Aorta (tissue), 5 donors: ENCODE results near the gene MTMR11. TPM values are rescaled to one million over a fixed set of nuclear protein-coding genes. Genes with fewer than 3 reads are reported as not detected.
"Not testable (repeated sequence)": the region's sequence is repeated elsewhere in the genome, so short reads cannot be mapped to it uniquely, and the experiment has no call there.

Experiments
- ATAC-seq: fragments of 200-7000 bp; cut with Tn5 transposase; one replicate; pipeline ENCODE4 v1.9.1; 2022; ENCODE audit warnings: moderate library complexity; ENCODE audit not compliant: low FRiP score
- DNase-seq, 2 donors: peaks; one replicate each; pipeline ENCODE4 v3.0.0-alpha.2; 2020
- H3K27ac ChIP-seq, 2 donors: one replicate each; pipeline ENCODE4 v1.5.1; 2013; ENCODE audit warnings: low read length in 2 of 2, mild to moderate bottlenecking in 2 of 2, moderate library complexity in 2 of 2, control low read depth in 1 of 2, inconsistent platforms in 1 of 2, low read depth in 1 of 2
- H3K27me3 ChIP-seq, 2 donors: one replicate each; pipeline ENCODE4 v1.6.1; 2013; ENCODE audit warnings: control low read depth in 1 of 2, low read length in 1 of 2, mild to moderate bottlenecking in 1 of 2, moderate library complexity in 1 of 2; ENCODE audit not compliant: insufficient read depth in 2 of 2, control insufficient read depth in 1 of 2
- H3K36me3 ChIP-seq, 2 donors: one replicate each; pipeline ENCODE4 v1.6.1; 2013; ENCODE audit warnings: control low read depth in 1 of 2, low read length in 1 of 2, mild to moderate bottlenecking in 1 of 2; ENCODE audit not compliant: insufficient read depth in 2 of 2, control insufficient read depth in 1 of 2
- H3K4me1 ChIP-seq, 2 donors: one replicate each; pipeline ENCODE4 v1.6.1; 2013; ENCODE audit warnings: low read length in 2 of 2, control low read depth in 1 of 2, mild to moderate bottlenecking in 1 of 2, moderate library complexity in 1 of 2; ENCODE audit not compliant: insufficient read depth in 2 of 2, control insufficient read depth in 1 of 2
- H3K4me3 ChIP-seq, 2 donors: one replicate each; pipeline ENCODE4 v1.5.1; 2013; ENCODE audit warnings: low read length in 2 of 2, control low read depth in 1 of 2, mild to moderate bottlenecking in 1 of 2
- H3K9me3 ChIP-seq: one replicate; pipeline ENCODE4 v1.6.1; 2013; ENCODE audit warnings: mild to moderate bottlenecking, low read length; ENCODE audit not compliant: control insufficient read depth
- WGBS, 2 donors: extraction: QIAGEN DNeasy Blood & Tissue Kit; methylation state at CpG; one replicate each; pipeline ENCODE4 v1.1.7; 2013; 5-methylcytosine and 5-hydroxymethylcytosine counted together
- intact Hi-C, 2 donors: fragments of 100-400 bp; cut with DNase I; formaldehyde crosslinking; loops; one replicate each; pipeline versions ENCODE4 v1.14.2 to v1.15.0; 2022
- polyA plus RNA-seq, 2 donors: library from polyadenylated mRNA; stranded (reverse); fragments of 200-250 nt; gene quantifications; one replicate each; pipeline ENCODE4 v1.2.3, GENCODE V29; 2013
- total RNA-seq, 2 donors: library from RNA; stranded (reverse); fragmentation: NEBNext Ultra II Directional; extraction: Animal tissue kit (Norgen Biotek cat#: 25700); gene quantifications; one replicate each; pipeline ENCODE4 v1.2.1, GENCODE V29; 2021
- donor health status: healthy with polysubstance abuse.
- donor health status: Bipolar disorder and iron deficiency.
- donor health status: DM: no; HTN: no; CAD: no.
- donor health status: DM: no; HTN: no; CAD: no.
- donor health status: DM: yes; HTN: yes; CAD: no.

MTMR11 gene
- total and polyA plus RNA-seq, 4 donors: 19.3 to 59.1 (median 48.8) TPM

DNA sequence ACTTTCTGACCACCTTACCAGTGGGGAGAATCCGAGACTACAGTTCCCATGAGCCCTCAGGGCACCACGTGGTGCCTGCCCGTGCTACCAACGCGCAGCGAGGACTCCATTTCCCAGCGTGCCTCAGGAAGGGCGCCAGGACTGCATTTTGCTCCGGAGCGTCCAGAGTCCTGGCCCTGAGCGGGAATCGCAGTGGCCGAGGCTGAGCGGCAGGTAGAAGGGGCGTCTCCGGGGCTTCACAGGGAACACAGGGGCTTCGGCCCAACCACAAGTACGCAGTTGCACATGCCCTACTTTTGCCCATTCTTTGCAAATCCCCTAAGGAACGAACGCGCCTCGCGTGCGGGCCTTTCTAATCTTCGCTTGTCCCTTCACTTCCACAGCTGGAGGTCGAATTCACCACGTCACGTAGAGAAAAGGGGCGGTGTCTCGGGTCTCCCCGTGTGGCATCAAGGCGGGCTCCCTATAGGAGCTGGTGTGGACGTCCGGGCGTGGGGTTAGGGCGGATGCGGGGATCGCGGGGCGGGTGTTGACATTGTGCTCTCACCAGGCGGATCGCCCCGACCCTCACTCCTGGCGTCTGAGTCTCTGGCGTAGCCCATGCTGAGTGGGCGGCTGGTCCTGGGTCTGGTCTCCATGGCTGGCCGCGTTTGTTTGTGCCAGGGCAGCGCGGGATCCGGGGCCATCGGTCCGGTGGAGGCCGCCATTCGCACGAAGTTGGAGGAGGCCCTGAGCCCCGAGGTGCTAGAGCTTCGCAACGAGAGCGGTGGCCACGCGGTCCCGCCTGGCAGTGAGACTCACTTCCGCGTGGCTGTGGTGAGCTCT is 37.0 kb downstream of the MTMR11 start, which contains the start of gene BOLA1:
TSS of gene BOLA1 (plus strand) at position 109 of the 825 bp plus-strand sequence. CDS start at position 601, 492 bp downstream.
- Histone ChIP-seq H3K36me3 (peaks cover 0 to 1% of the 10 kb centered on the region in 2 donors), H3K27me3 (no peaks in the 10 kb centered on the region), H3K4me1 (no peaks in the 10 kb centered on the region), H3K9me3 (no peaks in the 10 kb centered on the region), H3K27ac (peak within 1 kb of the TSS in 1 of 2 donors; percentile 77), H3K4me3 (peak within 1 kb of the TSS; percentile 33 to 78)
- DNase-seq (peak; percentile 97 to 98), ATAC-seq (peak; percentile 98)
- WGBS, 2 donors: 3 to 4% methylated on average over 65 of the region's 65 CpGs
- intact Hi-C loops: loop anchor here in 1 of 2 donors (5.0 kb wide), 1 partner anchor 278 kb away; no protein-coding TSS in a partner anchor

DNA sequence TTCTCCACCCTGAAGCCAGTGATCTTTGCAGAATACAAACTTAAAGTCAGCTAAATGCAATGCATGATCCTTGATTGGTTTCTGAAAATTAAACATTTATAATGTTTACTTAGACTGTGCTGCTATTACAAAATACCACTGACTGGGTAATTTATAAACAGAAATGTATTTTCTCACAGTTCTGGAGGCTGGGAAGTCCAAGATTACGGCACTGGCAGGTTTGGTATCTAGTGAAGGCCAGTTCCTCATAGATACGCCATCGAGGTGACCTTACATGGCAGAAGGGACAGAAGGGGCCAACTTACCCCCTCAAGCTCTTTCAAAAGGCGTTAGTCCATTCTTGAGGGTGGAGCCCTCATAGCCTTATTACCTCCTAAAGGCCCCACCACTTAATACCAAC is 40.1 kb downstream of the MTMR11 start:
- intact Hi-C loops: loop anchor here in 1 of 2 donors (5.0 kb wide), 1 partner anchor 281 kb away; no protein-coding TSS in a partner anchor
- Histone ChIP-seq H3K4me1 (no peaks in the 10 kb centered on the region), H3K4me3 (no peak overlapping the region), H3K36me3 (no peaks in the 10 kb centered on the region), H3K27ac (no peak overlapping the region), H3K27me3 (no peaks in the 10 kb centered on the region), H3K9me3 (no peaks in the 10 kb centered on the region)
- DNase-seq: no peak
- ATAC-seq: no peak
- 95 to 96% methylated on average over 4 of the region's 4 CpGs for WGBS, 2 donors

DNA sequence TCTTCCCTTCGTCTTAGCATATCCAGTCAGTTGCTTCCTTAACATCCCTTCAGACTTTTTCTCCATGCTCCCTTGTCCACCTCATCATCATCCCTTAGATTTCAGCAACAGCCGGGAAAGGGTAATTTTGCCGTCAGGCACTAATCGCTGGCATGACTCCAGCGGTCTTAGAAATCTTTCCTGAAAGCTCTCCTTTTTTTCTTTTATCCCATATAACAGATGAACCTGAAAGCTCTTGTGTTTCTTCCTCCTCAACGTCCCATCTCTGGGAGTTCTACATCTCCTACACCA is 47.7 kb downstream of the MTMR11 start:
- Histone ChIP-seq H3K36me3 (no peaks in the 10 kb centered on the region), H3K27ac (peak overlapping the region; percentile 52 to 98), H3K9me3 (no peaks in the 10 kb centered on the region), H3K4me1 (peaks cover 0 to 4% of the 10 kb centered on the region in 2 donors), H3K27me3 (peaks cover 0 to 2% of the 10 kb centered on the region in 2 donors), H3K4me3 (peak overlapping the region; percentile 54 to 97)
- DNase-seq (peak; percentile 62 to 63), ATAC-seq (no peak)
- intact Hi-C loops: loop anchor here in 1 of 2 donors (2.0 kb wide), 1 partner anchor 50 kb away; no protein-coding TSS in a partner anchor
- WGBS, 2 donors: 5 to 7% methylated on average over 6 of the region's 6 CpGs

DNA sequence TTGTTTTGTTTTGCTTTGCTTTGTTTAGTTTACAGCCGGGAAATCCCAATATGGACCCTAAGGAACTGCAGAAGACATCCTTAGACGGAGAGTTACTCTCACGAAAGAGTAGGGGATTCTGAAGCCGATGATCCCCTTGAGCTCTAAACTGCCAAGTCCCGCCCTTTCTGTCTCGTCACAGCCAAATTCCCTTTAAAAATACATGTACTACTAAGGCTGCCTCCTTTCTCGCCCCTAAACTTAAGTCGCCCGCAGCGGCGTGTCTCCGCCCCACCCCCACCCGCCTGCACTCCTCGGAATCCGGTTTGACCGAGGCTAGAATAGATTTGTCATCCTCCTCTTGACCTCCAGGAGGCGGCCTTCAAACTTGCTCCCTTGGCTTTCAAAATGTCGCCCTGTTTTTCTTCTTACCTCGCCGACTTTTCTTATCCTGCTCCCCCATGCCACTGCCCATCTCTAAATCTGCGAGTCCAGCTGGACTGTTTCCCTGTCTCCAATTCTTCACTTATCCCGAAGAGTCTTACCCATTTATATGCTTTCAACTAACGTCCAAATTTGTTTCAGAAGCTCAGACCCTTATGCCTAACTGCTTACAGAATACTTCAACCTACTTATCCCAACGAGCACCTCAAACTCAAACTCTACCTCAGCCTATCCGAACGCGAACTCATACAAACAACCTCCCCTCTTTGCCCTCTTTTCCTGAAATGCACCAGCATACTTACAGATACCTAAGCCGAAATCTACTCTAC is 48.3 kb downstream of the MTMR11 start:
- Histone ChIP-seq H3K36me3 (no peaks in the 10 kb centered on the region), H3K27me3 (peaks cover 0 to 2% of the 10 kb centered on the region in 2 donors), H3K27ac (peak overlapping the region; percentile 59 to 98), H3K4me3 (peak overlapping the region; percentile 54 to 97), H3K4me1 (peaks cover 0 to 4% of the 10 kb centered on the region in 2 donors), H3K9me3 (no peaks in the 10 kb centered on the region)
- ATAC-seq (peak; percentile 70), DNase-seq (peak; percentile 90 to 92)
- intact Hi-C loops: loop anchor here in 1 of 2 donors (2.0 kb wide), 1 partner anchor 50 kb away; no protein-coding TSS in a partner anchor
- WGBS, 2 donors: 1% methylated on average over 28 of the region's 28 CpGs

DNA sequence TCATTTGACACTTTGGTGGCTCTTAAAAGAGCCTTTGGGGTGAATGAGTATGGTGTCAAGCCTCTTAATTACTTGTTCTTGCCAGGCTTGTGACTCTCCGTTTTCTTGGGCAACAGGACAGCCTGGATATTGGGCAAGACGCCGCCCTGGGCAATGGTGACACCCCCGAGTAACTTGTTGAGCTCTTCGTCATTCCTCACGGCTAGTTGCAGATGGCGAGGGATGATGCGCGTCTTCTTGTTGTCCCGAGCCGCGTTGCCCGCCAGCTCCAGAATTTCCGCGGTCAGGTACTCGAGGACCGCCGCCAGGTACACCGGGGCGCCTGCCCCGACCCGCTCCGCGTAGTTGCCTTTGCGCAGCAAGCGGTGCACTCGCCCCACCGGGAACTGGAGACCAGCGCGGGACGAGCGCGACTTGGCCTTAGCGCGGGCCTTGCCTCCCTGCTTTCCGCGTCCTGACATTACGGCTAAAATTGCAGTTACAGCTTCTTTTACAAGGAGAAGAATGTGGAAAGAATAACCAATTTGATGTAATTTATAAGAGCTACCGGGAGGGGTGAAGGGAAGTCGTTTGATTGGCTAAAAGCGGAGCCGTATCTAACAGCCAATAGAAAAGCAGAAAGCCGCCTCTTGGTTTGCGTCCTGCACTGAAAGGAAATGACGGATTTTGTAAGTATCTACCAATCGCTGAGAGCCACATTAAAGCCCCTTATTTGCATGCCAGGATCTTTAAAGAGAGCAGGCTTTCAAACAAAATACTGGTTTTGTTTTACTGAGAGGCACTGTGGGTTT is 49.0 kb downstream of the MTMR11 start:
- ATAC-seq (peak; percentile 86), DNase-seq (peak; percentile 85 to 88)
- peaks cover 0 to 2% of the 10 kb centered on the region in 2 donors for H3K27me3 ChIP-seq
- H3K9me3 ChIP-seq: no peaks in the 10 kb centered on the region
- H3K4me3 ChIP-seq: peak overlapping the region; percentile 79 to 83
- peak overlapping the region; percentile 98 for H3K27ac ChIP-seq
- H3K4me1 ChIP-seq: peaks cover 0 to 4% of the 10 kb centered on the region in 2 donors
- WGBS, 2 donors: 0% methylated on average over 46 of the region's 46 CpGs
- intact Hi-C loops: loop anchor here in 1 of 2 donors (2.0 kb wide), 1 partner anchor 51 kb away; no protein-coding TSS in a partner anchor
- no peaks in the 10 kb centered on the region for H3K36me3 ChIP-seq

DNA sequence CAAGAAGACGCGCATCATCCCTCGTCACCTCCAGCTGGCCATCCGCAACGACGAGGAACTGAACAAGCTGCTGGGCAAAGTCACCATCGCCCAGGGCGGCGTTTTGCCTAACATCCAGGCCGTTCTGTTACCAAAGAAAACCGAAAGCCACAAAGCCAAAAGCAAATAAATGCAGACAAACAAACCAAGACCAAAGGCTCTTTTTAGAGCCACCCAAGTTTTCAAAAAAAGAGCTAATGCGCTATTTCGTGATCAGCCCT is 49.6 kb downstream of the MTMR11 start:
- Histone ChIP-seq H3K4me3 (peak overlapping the region; percentile 35 to 83), H3K27ac (peak overlapping the region; percentile 98)
- ATAC-seq, H3K36me3 ChIP-seq, DNase-seq, intact Hi-C loops, H3K9me3 ChIP-seq, H3K27me3 ChIP-seq, H3K4me1 ChIP-seq: not testable (repeated sequence)
- WGBS, 2 donors: 0% methylated on average over 13 of the region's 13 CpGs

DNA sequence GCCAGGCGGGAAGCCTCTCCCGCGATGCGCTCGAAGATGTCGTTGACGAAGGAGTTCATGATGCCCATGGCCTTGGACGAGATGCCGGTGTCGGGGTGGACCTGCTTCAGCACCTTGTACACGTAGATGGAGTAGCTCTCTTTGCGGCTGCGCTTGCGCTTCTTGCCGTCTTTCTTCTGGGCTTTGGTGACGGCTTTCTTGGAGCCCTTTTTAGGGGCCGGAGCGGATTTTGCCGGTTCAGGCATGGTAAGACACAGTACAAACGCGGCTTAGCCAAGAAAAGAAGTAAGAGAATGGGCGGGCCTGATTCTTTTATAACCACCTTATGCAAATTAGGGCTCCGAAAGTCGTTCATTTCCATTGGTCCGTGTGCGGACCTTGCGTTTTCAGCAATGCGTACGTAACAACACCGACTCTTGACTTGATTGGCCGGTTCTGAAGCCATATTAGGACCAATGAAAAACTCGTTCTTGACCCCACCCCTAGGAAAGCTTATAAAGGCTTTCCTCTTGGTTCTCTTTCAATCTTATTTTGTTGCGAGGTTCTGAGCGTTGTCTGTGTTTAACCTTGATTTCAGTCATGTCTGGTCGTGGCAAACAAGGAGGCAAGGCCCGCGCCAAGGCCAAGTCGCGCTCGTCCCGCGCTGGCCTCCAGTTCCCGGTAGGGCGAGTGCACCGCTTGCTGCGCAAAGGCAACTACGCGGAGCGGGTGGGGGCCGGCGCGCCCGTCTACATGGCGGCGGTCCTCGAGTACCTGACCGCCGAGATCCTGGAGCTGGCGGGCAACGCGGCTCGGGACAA is 50.1 kb downstream of the MTMR11 start:
- intact Hi-C loops: no loop called here
- H3K36me3 ChIP-seq: no peaks in the 10 kb centered on the region
- peak overlapping the region; percentile 83 to 89 for H3K4me3 ChIP-seq
- H3K4me1 ChIP-seq: peaks cover 0 to 4% of the 10 kb centered on the region in 2 donors
- H3K9me3 ChIP-seq: no peaks in the 10 kb centered on the region
- WGBS, 2 donors: 0% methylated on average over 62 of the region's 62 CpGs
- DNase-seq: peak; percentile 88 to 91
- peak overlapping the region; percentile 98 for H3K27ac ChIP-seq
- peaks cover 0 to 2% of the 10 kb centered on the region in 2 donors for H3K27me3 ChIP-seq
- peak; percentile 91 for ATAC-seq

DNA sequence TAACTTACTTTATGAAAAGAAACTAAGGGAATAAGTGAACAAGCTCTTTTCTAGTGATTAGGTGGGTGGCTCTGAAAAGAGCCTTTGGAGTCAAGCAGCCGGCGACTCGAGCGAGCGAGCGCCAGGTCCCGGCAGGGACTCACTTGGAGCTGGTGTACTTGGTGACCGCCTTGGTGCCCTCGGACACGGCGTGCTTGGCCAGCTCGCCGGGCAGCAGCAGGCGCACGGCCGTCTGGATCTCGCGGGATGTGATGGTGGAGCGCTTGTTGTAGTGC is 50.6 kb downstream of the MTMR11 start:
- peak overlapping the region; percentile 62 to 89 for H3K4me3 ChIP-seq
- H3K27ac ChIP-seq: peak overlapping the region; percentile 36 to 96
- WGBS, 2 donors: 0% methylated on average over 19 of the region's 19 CpGs
- peak; percentile 0 for ATAC-seq
- H3K27me3 ChIP-seq, DNase-seq, intact Hi-C loops, H3K4me1 ChIP-seq, H3K36me3 ChIP-seq, H3K9me3 ChIP-seq: not testable (repeated sequence)
